Frontal cortex (tissue), 4 donors: ENCODE results near the gene SLC66A2. TPM values are rescaled to one million over a fixed set of nuclear protein-coding genes. Genes with fewer than 3 reads are reported as not detected.

ENCODE experiments used
- DNase-seq, 2 donors: peaks; one replicate each; pipeline ENCODE4 v3.0.0; 2012; ENCODE audit warnings: low spot score in 2 of 2
- FAIRE-seq: peaks from 2 replicates; lab custom pipeline; 2012; peaks lifted over from hg19 to GRCh38; lab: Jason Lieb, UNC
- total RNA-seq: library from RNA; depleted of rRNA; stranded (reverse); fragments of >200 nt; gene quantifications from one replicate; pipeline ENCODE4 v1.2.3, GENCODE V29; 2014
- donor health status: control.
- donor health status: control.
- donor health status: control.

Gene SLC66A2
- total RNA-seq, 1 donor from 2014 or later: 29.8 TPM

- no peak for DNase-seq
- FAIRE-seq: no peak
Measured at GRCh38 chr18:79924814-79925731, 26.4 kb downstream of the SLC66A2 start.

- no peak for FAIRE-seq
- no peak for DNase-seq
Measured at GRCh38 chr18:79923896-79924585, 27.4 kb downstream of the SLC66A2 start.

GRCh38 chr18:79922971-79923411, 28.5 kb downstream of the SLC66A2 start:
- DNase-seq: no peak
- FAIRE-seq: no peak

GRCh38 chr18:79921984-79922965, 29.2 kb downstream of the SLC66A2 start:
- no peak for FAIRE-seq
- DNase-seq: no peak

GRCh38 chr18:79919089-79919488, 32.4 kb downstream of the SLC66A2 start:
- DNase-seq (no peak), FAIRE-seq (no peak)

- no peak for DNase-seq
- FAIRE-seq: no peak
Measured at GRCh38 chr18:79918615-79919011, 32.8 kb downstream of the SLC66A2 start.

- DNase-seq (no peak), FAIRE-seq (no peak)
Measured at GRCh38 chr18:79917853-79918614, 33.4 kb downstream of the SLC66A2 start.

- FAIRE-seq (no peak), DNase-seq (no peak)
Measured at GRCh38 chr18:79917169-79917852, 34.1 kb downstream of the SLC66A2 start.

- FAIRE-seq (no peak), DNase-seq (no peak)
Measured at GRCh38 chr18:79916546-79917168, 34.8 kb downstream of the SLC66A2 start.

GRCh38 chr18:79916128-79916494, 35.3 kb downstream of the SLC66A2 start:
- FAIRE-seq (no peak), DNase-seq (no peak)

- FAIRE-seq: no peak
- DNase-seq: no peak
Measured at GRCh38 chr18:79915161-79916127, 36.0 kb downstream of the SLC66A2 start.

- FAIRE-seq (no peak), DNase-seq (no peak)
Measured at GRCh38 chr18:79914614-79915160, 36.8 kb downstream of the SLC66A2 start.

- FAIRE-seq (no peak), DNase-seq (peak in 1 of 2 donors; percentile 28)
Measured at GRCh38 chr18:79912994-79913831, 38.2 kb downstream of the SLC66A2 start.

- DNase-seq (peak in 1 of 2 donors; percentile 56), FAIRE-seq (no peak)
Measured at GRCh38 chr18:79912409-79912991, 39.0 kb downstream of the SLC66A2 start.
